ENCODE measurements around the gene ZNF425. TPM values are rescaled to one million over a fixed set of nuclear protein-coding genes. Genes with fewer than 3 reads are reported as not detected.

ZNF425 gene
- total RNA-seq, 1 experiment from 2014 or later = 3.0 TPM

DNA sequence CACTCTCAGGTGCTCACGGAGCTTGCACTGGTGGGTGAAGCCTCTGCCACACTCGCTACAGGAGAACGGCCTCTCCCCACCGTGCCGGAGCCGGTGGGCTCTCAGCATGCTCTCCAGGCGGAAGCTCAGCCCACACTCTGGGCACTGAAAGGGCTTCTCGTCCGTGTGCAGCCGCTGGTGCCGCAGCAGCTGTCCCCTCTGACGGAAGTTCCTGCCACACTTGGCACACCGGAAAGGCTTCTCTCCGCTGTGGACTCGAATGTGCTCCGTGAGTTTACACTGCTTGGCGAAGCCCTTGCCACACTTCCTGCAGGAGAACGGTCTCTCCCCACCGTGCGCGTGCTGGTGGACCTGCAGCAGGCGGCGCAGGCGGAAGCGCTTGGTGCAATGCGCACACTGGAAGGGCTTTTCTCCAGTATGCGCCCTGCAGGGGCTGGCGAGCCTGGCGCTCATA is 54.9 kb downstream of the ZNF425 start:
- no peak overlapping the region for H3K4me3 ChIP-seq (ENCODE audit: low read depth in 2 of 2, low read length in 2 of 2)
- no peaks in the 10 kb centered on the region for H3K9me3 ChIP-seq (ENCODE audit: control insufficient read depth, insufficient read depth, low read depth, low read length)

DNA sequence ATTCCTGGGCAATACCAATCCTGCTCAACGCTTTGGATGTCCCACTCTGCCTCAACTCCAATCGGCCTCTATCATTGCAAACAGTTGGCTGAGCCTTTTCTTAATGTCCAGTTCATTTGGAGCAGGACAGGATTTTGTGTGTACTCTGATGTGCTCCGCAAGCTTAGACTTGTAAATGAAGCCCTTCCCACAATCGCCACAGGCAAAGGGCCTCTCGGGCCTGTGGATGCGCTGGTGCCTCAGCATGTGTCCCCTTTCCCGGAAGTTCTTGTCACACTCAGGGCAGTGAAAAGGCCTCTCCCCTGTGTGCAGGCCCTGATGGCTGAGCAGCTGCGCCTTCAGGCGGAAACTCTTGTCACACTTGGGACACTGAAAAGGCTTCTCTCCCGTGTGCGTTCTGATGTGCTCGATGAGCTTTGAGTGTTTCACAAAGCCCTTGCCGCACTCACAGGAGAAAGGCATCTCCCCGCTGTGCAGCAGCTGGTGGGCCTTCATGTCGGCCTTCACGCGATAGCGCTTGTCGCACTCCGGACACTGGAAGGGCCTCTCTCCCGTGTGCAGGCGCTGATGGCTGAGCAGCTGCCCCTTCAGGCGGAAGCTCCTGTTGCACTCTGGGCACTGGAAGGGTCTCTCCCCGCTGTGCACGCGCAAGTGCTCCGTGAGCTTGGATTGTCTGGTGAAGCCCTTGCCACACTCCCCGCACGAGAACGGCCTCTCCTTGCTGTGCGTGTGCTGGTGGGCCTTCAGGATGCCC is 55.6 kb downstream of the ZNF425 start:
- ChIA-PET CTCF (no interaction called here), POLR2A (no interaction called here)
- in situ Hi-C loops (cut with HindIII; ENCODE audit: low pct_unique_long_range_greater_than_20kb, low sequenced_read_pairs) (no loop called here), intact Hi-C loops (cut with micrococcal nuclease; ENCODE audit: unreplicated experiment) (no loop called here)
- H3K4me3 ChIP-seq (ENCODE audit: low read depth in 2 of 2, low read length in 2 of 2) = no peak overlapping the region
- no peaks in the 10 kb centered on the region for H3K9me3 ChIP-seq (ENCODE audit: control insufficient read depth, insufficient read depth, low read depth, low read length)
- H3K27ac ChIP-seq (ENCODE audit: low read length) = no peak overlapping the region
- TF ChIP-seq, protein P1, sequence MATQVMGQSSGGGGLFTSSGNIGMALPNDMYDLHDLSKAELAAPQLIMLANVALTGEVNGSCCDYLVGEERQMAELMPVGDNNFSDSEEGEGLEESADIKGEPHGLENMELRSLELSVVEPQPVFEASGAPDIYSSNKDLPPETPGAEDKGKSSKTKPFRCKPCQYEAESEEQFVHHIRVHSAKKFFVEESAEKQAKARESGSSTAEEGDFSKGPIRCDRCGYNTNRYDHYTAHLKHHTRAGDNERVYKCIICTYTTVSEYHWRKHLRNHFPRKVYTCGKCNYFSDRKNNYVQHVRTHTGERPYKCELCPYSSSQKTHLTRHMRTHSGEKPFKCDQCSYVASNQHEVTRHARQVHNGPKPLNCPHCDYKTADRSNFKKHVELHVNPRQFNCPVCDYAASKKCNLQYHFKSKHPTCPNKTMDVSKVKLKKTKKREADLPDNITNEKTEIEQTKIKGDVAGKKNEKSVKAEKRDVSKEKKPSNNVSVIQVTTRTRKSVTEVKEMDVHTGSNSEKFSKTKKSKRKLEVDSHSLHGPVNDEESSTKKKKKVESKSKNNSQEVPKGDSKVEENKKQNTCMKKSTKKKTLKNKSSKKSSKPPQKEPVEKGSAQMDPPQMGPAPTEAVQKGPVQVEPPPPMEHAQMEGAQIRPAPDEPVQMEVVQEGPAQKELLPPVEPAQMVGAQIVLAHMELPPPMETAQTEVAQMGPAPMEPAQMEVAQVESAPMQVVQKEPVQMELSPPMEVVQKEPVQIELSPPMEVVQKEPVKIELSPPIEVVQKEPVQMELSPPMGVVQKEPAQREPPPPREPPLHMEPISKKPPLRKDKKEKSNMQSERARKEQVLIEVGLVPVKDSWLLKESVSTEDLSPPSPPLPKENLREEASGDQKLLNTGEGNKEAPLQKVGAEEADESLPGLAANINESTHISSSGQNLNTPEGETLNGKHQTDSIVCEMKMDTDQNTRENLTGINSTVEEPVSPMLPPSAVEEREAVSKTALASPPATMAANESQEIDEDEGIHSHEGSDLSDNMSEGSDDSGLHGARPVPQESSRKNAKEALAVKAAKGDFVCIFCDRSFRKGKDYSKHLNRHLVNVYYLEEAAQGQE (IDR thresholded peaks at IDR 0.05; ENCODE audit: insufficient read depth in 1 of 2, low read depth in 2 of 2, low read length in 1 of 2) = no peak
- TF ChIP-seq POLR2AphosphoS5 (IDR thresholded peaks at IDR 0.05; ENCODE audit: low read depth, low read length) (no peak), SIN3A (IDR thresholded peaks at IDR 0.05; ENCODE audit: borderline replicate concordance, insufficient read depth, low read depth, low read length) (no peak), TCF7L2 (IDR thresholded peaks at IDR 0.05; ENCODE audit: low read depth, low read length) (no peak)
- TF ChIP-seq, protein P2, sequence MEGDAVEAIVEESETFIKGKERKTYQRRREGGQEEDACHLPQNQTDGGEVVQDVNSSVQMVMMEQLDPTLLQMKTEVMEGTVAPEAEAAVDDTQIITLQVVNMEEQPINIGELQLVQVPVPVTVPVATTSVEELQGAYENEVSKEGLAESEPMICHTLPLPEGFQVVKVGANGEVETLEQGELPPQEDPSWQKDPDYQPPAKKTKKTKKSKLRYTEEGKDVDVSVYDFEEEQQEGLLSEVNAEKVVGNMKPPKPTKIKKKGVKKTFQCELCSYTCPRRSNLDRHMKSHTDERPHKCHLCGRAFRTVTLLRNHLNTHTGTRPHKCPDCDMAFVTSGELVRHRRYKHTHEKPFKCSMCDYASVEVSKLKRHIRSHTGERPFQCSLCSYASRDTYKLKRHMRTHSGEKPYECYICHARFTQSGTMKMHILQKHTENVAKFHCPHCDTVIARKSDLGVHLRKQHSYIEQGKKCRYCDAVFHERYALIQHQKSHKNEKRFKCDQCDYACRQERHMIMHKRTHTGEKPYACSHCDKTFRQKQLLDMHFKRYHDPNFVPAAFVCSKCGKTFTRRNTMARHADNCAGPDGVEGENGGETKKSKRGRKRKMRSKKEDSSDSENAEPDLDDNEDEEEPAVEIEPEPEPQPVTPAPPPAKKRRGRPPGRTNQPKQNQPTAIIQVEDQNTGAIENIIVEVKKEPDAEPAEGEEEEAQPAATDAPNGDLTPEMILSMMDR (IDR thresholded peaks at IDR 0.05) = no peak
- H3K4me1 ChIP-seq (ENCODE audit: control insufficient read depth, insufficient read depth, low read length) = no peaks in the 10 kb centered on the region
- BruUV-seq (replicated peaks) = no TSS peak
- no peaks in the 10 kb centered on the region for H3K27me3 ChIP-seq (ENCODE audit: control insufficient read depth, insufficient read depth, low read length)
- DNase-seq (ENCODE audit: low read depth, low spot score) (no peak), ATAC-seq (no peak)
- peaks cover 16% of the 10 kb centered on the region for H3K36me3 ChIP-seq (ENCODE audit: control insufficient read depth, insufficient read depth, low read length)

More for the DNA sequence above, 54.9 kb downstream of the ZNF425 start:
- Histone ChIP-seq H3K27me3 (ENCODE audit: control insufficient read depth, insufficient read depth, low read length) (no peaks in the 10 kb centered on the region), H3K4me1 (ENCODE audit: control insufficient read depth, insufficient read depth, low read length) (no peaks in the 10 kb centered on the region), H3K36me3 (ENCODE audit: control insufficient read depth, insufficient read depth, low read length) (peaks cover 16% of the 10 kb centered on the region), H3K27ac (ENCODE audit: low read length) (no peak overlapping the region)
- CTCF ChIA-PET = no interaction called here
- in situ Hi-C loops (cut with HindIII; ENCODE audit: low pct_unique_long_range_greater_than_20kb, low sequenced_read_pairs) = no loop called here
- TF ChIP-seq TCF7L2 (IDR thresholded peaks at IDR 0.05; ENCODE audit: low read depth, low read length) (no peak), POLR2AphosphoS5 (IDR thresholded peaks at IDR 0.05; ENCODE audit: low read depth, low read length) (no peak)
- no TSS peak for BruUV-seq (replicated peaks)
- DNase-seq (ENCODE audit: low read depth, low spot score) (no peak), ATAC-seq (no peak; the same call in 1 of the 2 replicates)
- POLR2A ChIA-PET = no interaction called here
- intact Hi-C loops (cut with micrococcal nuclease; ENCODE audit: unreplicated experiment) = no loop called here

DNA sequence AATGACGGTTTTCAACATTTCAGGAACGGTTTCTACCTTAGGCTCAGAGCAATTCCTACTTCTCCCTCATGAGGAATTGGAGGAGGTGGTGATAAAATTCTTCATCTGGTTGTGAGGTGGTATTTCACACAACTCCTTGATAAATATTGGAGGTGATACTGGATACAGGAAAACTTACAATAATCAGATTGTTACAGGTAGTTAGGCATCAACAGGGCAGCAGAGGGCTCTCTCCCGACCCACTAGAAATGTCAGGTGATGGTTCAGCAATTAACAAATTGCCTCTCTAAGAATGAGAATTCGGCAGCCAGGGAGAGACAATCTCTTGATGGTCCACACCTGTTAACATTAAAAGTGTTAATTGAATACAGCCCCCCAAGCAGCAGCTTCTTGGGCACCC is 58.3 kb downstream of the ZNF425 start:
- Histone ChIP-seq H3K36me3 (ENCODE audit: control insufficient read depth, insufficient read depth, low read length) (peaks cover 6% of the 10 kb centered on the region), H3K4me3 (ENCODE audit: low read depth in 2 of 2, low read length in 2 of 2) (no peak overlapping the region), H3K9me3 (ENCODE audit: control insufficient read depth, insufficient read depth, low read depth, low read length) (no peaks in the 10 kb centered on the region), H3K4me1 (ENCODE audit: control insufficient read depth, insufficient read depth, low read length) (no peaks in the 10 kb centered on the region), H3K27ac (ENCODE audit: low read length) (no peak overlapping the region), H3K27me3 (ENCODE audit: control insufficient read depth, insufficient read depth, low read length) (no peaks in the 10 kb centered on the region)
- in situ Hi-C loops (cut with HindIII; ENCODE audit: low pct_unique_long_range_greater_than_20kb, low sequenced_read_pairs) (no loop called here), intact Hi-C loops (cut with micrococcal nuclease; ENCODE audit: unreplicated experiment) (loop anchor here (5.0 kb wide), 1 partner anchor 81 kb away; no protein-coding TSS in a partner anchor)
- ATAC-seq (no peak), DNase-seq (ENCODE audit: low read depth, low spot score) (no peak)
- TF ChIP-seq TCF7L2 (IDR thresholded peaks at IDR 0.05; ENCODE audit: low read depth, low read length) = no peak
- TF ChIP-seq, protein P2 (IDR thresholded peaks at IDR 0.05) = peak; percentile 57
- no peak for TF ChIP-seq SIN3A (IDR thresholded peaks at IDR 0.05; ENCODE audit: borderline replicate concordance, insufficient read depth, low read depth, low read length)
- no peak for TF ChIP-seq POLR2AphosphoS5 (IDR thresholded peaks at IDR 0.05; ENCODE audit: low read depth, low read length)
- TF ChIP-seq, protein P1 (IDR thresholded peaks at IDR 0.05; ENCODE audit: insufficient read depth in 1 of 2, low read depth in 2 of 2, low read length in 1 of 2) = no peak
- ChIA-PET CTCF (interaction anchor here (0.6 kb wide), 1 partner anchor 60 kb away, joined by 5 read pairs; no protein-coding TSS in a partner anchor), POLR2A (interaction anchor here (0.7 kb wide), 1 partner anchor 62 kb away, joined by 5 read pairs; no protein-coding TSS in a partner anchor)
- BruUV-seq (replicated peaks) = no TSS peak

Data from Panc1 (cell line).